Right lobe of liver (tissue), 4 donors: ENCODE data around the gene NHLRC4.

Experiments used
- CTCF ChIP-seq, 4 donors: fragments of 200-600 bp in 3 of 4; fragments of 450-650 bp in 1 of 4; IDR thresholded peaks; one replicate each; pipeline versions ENCODE4 v1.5.1 to v1.8.0; 2016 to 2022; ENCODE audit warnings: antibody characterized with exemption in 4 of 4, mild to moderate bottlenecking in 2 of 4
- POLR2A ChIP-seq: fragments of 450-650 bp; IDR thresholded peaks from one replicate; pipeline ENCODE4 v1.6.1; 2017; ENCODE audit warnings: antibody characterized with exemption, mild to moderate bottlenecking
- donor health status: DM: no; HTN: no; CAD: no.
- donor health status: DM: no; HTN: no; CAD: no.
- donor health status: DM: no; HTN: yes; CAD: no.

- TF ChIP-seq CTCF (IDR thresholded peaks at IDR 0.05): no peak
- no peak for TF ChIP-seq POLR2A
Measured at GRCh38 chr16:536746-537145, 30.1 kb upstream of the NHLRC4 start.
